ENCODE measurements around the gene MRPS25.
A peak's percentile ranks its signal among the peaks of the same experiment; 100 is the strongest.

Gene MRPS25

DNA sequence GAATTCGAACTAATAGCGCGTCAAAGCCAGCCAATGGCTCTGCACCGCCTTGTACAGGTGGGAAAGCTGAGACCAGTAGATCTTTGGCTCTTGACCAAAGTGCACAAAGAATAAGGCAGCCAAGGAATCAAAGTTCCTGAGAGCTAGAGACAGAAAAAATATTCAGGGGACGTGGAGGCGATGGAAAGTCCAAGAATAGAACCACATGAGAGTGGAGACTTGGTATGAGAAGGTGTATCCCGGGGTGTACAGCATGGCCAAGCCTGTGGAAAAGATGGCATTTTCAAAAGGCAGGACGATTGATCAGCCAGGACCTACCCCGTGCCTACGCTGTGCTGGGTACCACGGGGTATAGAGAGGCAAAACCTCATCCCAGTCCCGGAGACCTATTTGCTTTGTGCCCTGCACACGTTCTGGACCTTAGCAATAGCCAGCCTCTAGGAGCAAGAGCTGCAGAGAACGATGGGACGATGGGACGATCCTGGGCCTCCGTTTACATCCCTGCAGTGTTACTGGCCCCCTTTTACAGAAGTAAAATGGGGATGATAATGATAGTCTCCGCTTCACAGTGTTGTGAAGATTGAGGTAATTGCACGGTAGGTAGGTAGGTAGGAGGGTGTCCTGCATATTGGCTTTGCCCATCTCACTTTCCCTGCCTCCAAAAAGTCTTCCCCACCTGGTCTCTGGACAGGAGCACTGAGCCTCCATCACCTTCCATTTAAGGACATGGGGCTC lies 34.4 kb upstream of the MRPS25 start:
- peaks cover 18 to 20% of the 10 kb centered on the region in 2 experiments for H3K36me3 ChIP-seq (ENCODE audit: control insufficient read depth in 2 of 2, insufficient read depth in 1 of 2, low read length in 2 of 2)
- peaks cover 4% of the 10 kb centered on the region; the same call in 1 of the 2 replicates for H3K4me1 ChIP-seq (ENCODE audit: control insufficient read depth, insufficient read depth, low read length)
- CTCF ChIA-PET: interaction anchor here (0.6 to 1.1 kb wide), 6 partner anchors 9 to 153 kb away, joined by 3 to 6 read pairs (median 3); no protein-coding TSS in a partner anchor
- peak overlapping the region; percentile 48; the same call in 1 of the 2 replicates for H3K27ac ChIP-seq (ENCODE audit: extremely low read depth, low read depth, low read length)
- H3K4me3 ChIP-seq (ENCODE audit: low read depth, low read length): peak overlapping the region; percentile 96
- TF ChIP-seq KLF7 (tag by site-specific recombination; IDR thresholded peaks at IDR 0.05; ENCODE audit: borderline replicate concordance) (no peak), ZNF548 (tag by site-specific recombination; IDR thresholded peaks at IDR 0.05) (0 out of 2 replicates have a peak, but pooled peaks have one; percentile 4)
- TF ChIP-seq, protein P1, sequence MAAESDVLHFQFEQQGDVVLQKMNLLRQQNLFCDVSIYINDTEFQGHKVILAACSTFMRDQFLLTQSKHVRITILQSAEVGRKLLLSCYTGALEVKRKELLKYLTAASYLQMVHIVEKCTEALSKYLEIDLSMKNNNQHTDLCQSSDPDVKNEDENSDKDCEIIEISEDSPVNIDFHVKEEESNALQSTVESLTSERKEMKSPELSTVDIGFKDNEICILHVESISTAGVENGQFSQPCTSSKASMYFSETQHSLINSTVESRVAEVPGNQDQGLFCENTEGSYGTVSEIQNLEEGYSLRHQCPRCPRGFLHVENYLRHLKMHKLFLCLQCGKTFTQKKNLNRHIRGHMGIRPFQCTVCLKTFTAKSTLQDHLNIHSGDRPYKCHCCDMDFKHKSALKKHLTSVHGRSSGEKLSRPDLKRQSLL (tag by site-specific recombination; IDR thresholded peaks at IDR 0.05): peak; percentile 45; the same call in 1 of the 2 replicates
- POLR2A ChIA-PET: interaction anchor here (1.0 to 2.5 kb wide), 4 partner anchors 8 to 107 kb away, joined by 3 to 19 read pairs (median 6); partner anchors contain the start of genes CAPN7 and MRPS25
- no peaks in the 10 kb centered on the region for H3K9me3 ChIP-seq (ENCODE audit: control insufficient read depth, insufficient read depth, low read depth, low read length)

DNA sequence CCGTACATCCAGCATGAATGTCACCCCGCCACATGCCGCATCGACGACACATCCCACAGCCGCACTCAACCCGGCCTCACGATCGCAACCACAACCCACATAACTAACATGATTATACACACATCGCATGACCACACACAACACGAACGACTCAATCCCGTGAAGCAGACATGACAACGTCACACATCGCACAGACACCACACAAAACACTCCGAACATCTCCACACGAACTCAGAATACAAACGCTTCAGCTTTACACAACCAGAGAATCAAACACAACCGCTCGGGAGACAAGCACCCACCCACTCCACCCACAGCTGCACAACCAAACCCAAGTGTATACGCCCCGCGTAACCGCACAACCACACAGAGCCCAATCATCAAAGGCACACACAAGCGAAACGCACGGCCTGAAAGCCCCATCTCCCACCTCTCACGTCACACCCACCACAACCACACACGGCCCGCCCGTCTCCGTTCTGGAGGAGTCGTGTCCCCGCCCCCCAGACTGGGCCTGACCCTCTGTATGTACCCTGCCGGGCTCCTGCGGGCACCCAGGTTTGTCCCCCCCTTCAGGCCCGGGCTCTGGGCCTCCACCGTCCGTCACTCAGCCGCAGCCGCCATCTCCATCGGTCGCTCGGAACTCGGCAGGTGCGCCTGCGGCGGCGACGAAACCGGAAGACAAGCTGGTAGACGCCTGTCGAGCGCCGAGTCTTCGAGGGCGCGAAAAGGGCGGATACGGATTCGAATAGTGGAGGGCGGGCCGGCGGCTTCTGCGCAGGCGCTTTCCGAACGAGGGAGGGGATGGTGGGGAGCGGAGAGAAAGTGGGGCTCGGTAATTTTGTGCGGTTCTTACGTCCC lies 33.6 kb upstream of the MRPS25 start, which contains the start of gene RBSN:
Gene RBSN (minus strand): TSS at position 646 of the 861 bp plus-strand sequence. CDS start 3,028 bp downstream, outside the sequence.
- CTCF ChIA-PET: interaction anchor here (0.6 to 1.3 kb wide), 7 partner anchors 9 to 152 kb away, joined by 3 to 6 read pairs (median 3); no protein-coding TSS in a partner anchor
- Histone ChIP-seq H3K27ac (ENCODE audit: extremely low read depth, low read depth, low read length) (peak within 1 kb of the TSS; percentile 48; the same call in 1 of the 2 replicates), H3K9me3 (ENCODE audit: control insufficient read depth, insufficient read depth, low read depth, low read length) (no peaks in the 10 kb centered on the region), H3K4me3 (ENCODE audit: low read depth, low read length) (peak within 1 kb of the TSS; percentile 96), H3K36me3 (ENCODE audit: control insufficient read depth in 2 of 2, insufficient read depth in 1 of 2, low read length in 2 of 2) (peaks cover 26 to 28% of the 10 kb centered on the region in 2 experiments), H3K4me1 (ENCODE audit: control insufficient read depth, insufficient read depth, low read length) (peaks cover 4% of the 10 kb centered on the region; the same call in 1 of the 2 replicates)
- POLR2A ChIA-PET: interaction anchor here (0.9 to 2.5 kb wide), 7 partner anchors 9 to 234 kb away, joined by 3 to 19 read pairs (median 3); partner anchors contain the start of genes CAPN7, MRPS25 and SH3BP5
- TF ChIP-seq TCF7L2 (IDR thresholded peaks at IDR 0.05; ENCODE audit: borderline replicate concordance, low read depth, low read length) (no peak; the same call in 1 of the 2 replicates), ZNF558 (tag by site-specific recombination; IDR thresholded peaks at IDR 0.05) (peak; percentile 50; the same call in 1 of the 2 replicates), ZNF16 (tag by site-specific recombination; IDR thresholded peaks at IDR 0.05; ENCODE audit: low read depth) (no peak), ZNF138 (tag by site-specific recombination; IDR thresholded peaks at IDR 0.05; ENCODE audit: borderline replicate concordance) (no peak), ZNF174 (tag by site-specific recombination; IDR thresholded peaks at IDR 0.05) (no peak), ZNF548 (tag by site-specific recombination; IDR thresholded peaks at IDR 0.05) (peak; percentile 47; the same call in 1 of the 2 replicates), ZNF350 (tag by site-specific recombination; IDR thresholded peaks at IDR 0.05) (no peak), ZNF585B (tag by site-specific recombination; IDR thresholded peaks at IDR 0.05) (no peak), GFI1B (tag by site-specific recombination; IDR thresholded peaks at IDR 0.05) (peak; percentile 15; the same call in 1 of the 2 replicates), ELK4 (IDR thresholded peaks at IDR 0.05; ENCODE audit: borderline replicate concordance, low read depth, low read length) (peak; percentile 38; the same call in 1 of the 2 replicates), EGR2 (tag by site-specific recombination; IDR thresholded peaks at IDR 0.05; ENCODE audit: low read depth) (peak; percentile 99), ZFP69B (tag by site-specific recombination; IDR thresholded peaks at IDR 0.05) (0 out of 2 replicates have a peak, but pooled peaks have one; percentile 44), ZNF830 (tag by site-specific recombination; IDR thresholded peaks at IDR 0.05; ENCODE audit: low read depth) (no peak), ZNF600 (tag by site-specific recombination; IDR thresholded peaks at IDR 0.05) (peak; percentile 92), ZXDB (tag by site-specific recombination; IDR thresholded peaks at IDR 0.05) (peak; percentile 94), ZIC2 (tag by site-specific recombination; IDR thresholded peaks at IDR 0.05) (no peak; the same call in 1 of the 2 replicates), ZNF366 (tag by site-specific recombination; conservative IDR thresholded peaks at IDR 0.05) (peak; percentile 87), OSR2 (tag by site-specific recombination; IDR thresholded peaks at IDR 0.05) (no peak), ZNF416 (tag by site-specific recombination; IDR thresholded peaks at IDR 0.05) (no peak), ZNF146 (tag by site-specific recombination; IDR thresholded peaks at IDR 0.05) (no peak; the same call in none of the 2 replicates)
- TF ChIP-seq, protein P2, sequence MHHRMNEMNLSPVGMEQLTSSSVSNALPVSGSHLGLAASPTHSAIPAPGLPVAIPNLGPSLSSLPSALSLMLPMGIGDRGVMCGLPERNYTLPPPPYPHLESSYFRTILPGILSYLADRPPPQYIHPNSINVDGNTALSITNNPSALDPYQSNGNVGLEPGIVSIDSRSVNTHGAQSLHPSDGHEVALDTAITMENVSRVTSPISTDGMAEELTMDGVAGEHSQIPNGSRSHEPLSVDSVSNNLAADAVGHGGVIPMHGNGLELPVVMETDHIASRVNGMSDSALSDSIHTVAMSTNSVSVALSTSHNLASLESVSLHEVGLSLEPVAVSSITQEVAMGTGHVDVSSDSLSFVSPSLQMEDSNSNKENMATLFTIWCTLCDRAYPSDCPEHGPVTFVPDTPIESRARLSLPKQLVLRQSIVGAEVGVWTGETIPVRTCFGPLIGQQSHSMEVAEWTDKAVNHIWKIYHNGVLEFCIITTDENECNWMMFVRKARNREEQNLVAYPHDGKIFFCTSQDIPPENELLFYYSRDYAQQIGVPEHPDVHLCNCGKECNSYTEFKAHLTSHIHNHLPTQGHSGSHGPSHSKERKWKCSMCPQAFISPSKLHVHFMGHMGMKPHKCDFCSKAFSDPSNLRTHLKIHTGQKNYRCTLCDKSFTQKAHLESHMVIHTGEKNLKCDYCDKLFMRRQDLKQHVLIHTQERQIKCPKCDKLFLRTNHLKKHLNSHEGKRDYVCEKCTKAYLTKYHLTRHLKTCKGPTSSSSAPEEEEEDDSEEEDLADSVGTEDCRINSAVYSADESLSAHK (tag by site-specific recombination; IDR thresholded peaks at IDR 0.05): no peak
- TF ChIP-seq, protein P3, sequence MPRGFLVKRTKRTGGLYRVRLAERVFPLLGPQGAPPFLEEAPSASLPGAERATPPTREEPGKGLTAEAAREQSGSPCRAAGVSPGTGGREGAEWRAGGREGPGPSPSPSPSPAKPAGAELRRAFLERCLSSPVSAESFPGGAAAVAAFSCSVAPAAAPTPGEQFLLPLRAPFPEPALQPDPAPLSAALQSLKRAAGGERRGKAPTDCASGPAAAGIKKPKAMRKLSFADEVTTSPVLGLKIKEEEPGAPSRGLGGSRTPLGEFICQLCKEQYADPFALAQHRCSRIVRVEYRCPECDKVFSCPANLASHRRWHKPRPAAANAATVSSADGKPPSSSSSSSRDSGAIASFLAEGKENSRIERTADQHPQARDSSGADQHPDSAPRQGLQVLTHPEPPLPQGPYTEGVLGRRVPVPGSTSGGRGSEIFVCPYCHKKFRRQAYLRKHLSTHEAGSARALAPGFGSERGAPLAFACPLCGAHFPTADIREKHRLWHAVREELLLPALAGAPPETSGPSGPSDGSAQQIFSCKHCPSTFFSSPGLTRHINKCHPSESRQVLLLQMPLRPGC (tag by site-specific recombination; IDR thresholded peaks at IDR 0.05): peak; percentile 69

Data from HEK293 (cell line).